ENCODE data around the gene LRP5. TPM values are rescaled to one million over a fixed set of nuclear protein-coding genes. Genes with fewer than 3 reads are reported as not detected.
A peak's percentile ranks its signal among the peaks of the same experiment; 100 is the strongest.
"Not testable (repeated sequence)": the region's sequence is repeated elsewhere in the genome, so short reads cannot be mapped to it uniquely, and the experiment has no call there.

LRP5 gene
- total RNA-seq, 1 donor from 2014 or later = 55.8 TPM

DNA sequence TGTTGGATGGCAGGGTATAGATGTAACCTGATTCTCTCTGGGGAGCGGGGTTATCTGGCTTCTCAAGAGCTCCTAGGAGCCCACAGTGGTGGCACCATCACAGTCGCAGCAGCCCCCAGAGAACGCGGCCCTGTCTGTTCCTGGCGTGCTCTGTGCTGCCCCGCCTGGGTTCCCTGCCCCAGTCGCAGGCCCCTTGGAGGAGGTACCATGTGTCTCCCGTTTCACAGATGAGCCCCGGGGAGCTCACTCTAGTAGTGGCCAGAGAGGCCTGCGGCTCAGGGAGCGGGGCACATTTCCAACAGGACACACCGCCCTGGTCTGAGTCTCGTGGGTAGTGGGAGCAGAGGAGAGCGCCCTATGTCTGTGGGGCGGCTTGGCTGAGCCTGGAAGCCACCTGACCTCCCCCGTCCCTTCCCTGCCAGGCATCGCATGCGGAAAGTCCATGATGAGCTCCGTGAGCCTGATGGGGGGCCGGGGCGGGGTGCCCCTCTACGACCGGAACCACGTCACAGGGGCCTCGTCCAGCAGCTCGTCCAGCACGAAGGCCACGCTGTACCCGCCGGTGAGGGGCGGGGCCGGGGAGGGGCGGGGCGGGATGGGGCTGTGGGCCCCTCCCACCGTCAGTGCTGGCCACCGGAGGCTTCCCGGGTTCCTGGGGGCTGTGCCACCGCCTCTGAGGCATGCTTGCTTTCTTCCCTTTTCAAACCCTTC, 127.1 kb downstream of the LRP5 start:
- no peak for DNase-seq (ENCODE audit: low read depth in 2 of 2)

DNA sequence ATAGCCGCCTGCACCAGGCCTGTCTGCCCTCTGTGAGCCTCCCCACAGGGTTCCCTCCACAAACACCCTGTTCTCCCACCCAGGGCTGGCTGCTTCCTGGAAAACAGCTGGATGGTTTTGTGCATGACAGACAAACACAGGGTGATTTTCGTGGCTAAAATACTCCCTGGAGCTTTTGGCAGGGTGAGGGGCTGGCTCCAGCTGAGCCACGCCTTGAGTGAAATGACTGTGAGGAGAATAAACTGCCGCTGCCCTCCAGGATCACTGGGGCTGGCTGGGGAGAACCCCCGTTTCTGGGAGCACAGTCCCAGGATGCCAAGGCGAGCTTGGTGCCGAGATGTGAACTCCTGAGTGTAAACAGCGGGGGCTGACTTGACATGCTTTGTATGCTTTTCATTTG, 127.8 kb downstream of the LRP5 start:
- no peak for DNase-seq (ENCODE audit: low read depth in 2 of 2)

DNA sequence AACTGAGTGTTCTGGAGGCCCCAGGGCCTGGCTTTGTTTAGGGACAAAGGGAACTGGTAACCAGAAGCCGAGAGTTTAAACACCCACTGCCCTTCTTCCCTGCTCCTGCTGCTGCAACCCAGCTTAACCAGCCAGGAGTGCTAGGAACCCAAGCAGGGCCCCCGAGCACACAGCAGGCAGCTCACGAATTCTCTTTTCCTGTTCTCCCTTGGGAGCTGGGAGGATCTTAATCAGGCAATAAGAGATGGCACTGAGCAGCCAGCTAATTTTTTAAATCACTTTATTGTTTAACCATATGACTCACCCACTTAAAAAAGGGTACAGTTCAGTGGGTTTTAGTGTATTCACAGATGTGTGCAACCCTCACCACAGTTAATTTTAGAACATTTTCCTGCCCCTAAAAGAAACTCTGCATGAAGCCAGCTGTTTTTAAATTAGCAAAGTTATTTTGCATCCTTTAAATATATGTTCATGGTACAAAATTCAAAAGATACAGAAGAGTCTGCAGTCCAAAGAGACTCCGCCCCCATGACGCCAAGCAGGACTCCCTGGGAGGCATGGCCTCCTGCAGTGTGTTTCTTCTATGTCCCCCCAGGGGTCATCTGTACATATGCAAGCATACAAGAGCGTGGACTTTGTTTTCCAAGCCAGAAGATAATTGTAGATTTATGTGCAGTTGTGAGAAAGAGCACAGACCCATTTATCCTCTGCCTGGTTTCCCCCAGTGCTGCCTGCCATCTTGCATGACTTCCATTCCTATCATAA, 129.3 kb downstream of the LRP5 start:
- no peak for DNase-seq (ENCODE audit: low read depth in 2 of 2)

DNA sequence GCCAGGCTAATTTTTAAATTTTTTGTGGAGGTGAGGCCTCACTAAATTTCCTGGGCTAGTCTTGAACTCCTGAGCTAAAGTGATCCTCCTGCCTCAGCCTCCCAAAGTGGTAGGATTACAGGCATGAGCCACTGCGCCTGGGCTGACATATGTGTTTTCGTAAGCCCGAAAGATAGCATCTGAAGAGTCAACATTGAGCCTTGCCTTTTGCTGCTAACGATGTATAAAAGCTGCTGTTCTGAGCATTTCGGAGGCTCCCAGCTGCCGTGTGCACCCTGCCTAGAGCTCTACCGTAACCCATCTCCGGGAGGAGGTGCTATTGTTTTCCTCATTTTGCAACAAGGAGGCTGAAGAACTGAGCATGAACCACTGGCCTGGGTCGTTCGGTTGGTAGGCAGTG, 130.0 kb downstream of the LRP5 start:
- no peak for DNase-seq (ENCODE audit: low read depth in 2 of 2)

DNA sequence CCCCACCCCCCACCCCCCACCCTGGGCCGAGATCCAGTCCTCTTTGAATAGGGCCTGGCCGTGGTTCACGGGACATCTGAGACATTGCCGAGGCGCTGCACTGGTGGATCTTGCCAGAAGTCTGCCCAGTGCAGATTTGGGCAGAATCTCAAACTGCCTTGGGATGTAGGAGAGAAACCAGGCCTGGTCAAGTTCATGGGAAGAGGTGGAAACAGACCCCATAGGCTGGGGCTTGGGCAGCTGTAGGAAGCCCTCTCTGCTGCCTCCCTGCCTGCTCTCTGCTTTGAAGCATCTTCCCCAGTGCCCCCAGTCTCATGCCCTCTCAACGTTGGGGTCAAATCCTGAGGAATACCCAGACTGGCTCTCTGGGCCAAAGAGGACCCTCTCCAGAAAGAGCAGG, 132.2 kb downstream of the LRP5 start:
- no peak for DNase-seq (ENCODE audit: low read depth in 2 of 2)

DNA sequence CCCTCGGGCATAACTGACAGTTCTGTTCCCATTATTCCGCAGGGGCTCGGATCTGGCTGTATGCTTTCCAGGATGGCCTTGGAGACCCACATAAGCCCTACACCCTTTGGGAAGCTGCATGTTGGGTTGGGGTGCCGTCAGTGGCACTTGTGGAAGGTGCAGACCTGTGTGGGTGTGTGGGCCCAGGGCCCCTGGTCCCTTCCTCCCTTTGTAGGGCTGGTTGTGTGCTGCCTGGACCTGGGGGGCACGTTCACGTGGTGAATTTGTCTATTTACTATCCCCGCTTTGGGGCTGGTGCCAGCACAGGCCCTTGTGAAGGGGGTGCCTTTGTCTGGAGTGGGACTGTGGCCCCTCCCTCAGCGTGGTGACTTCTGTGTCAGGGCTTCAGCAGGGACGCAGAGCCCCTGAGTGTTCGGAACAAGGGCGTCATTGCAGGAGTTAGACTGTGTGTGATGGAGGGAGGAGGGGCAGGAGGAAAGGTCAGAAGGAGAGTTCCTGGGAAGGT, 133.2 kb downstream of the LRP5 start:
- no peak for DNase-seq (ENCODE audit: low read depth in 2 of 2)

DNA sequence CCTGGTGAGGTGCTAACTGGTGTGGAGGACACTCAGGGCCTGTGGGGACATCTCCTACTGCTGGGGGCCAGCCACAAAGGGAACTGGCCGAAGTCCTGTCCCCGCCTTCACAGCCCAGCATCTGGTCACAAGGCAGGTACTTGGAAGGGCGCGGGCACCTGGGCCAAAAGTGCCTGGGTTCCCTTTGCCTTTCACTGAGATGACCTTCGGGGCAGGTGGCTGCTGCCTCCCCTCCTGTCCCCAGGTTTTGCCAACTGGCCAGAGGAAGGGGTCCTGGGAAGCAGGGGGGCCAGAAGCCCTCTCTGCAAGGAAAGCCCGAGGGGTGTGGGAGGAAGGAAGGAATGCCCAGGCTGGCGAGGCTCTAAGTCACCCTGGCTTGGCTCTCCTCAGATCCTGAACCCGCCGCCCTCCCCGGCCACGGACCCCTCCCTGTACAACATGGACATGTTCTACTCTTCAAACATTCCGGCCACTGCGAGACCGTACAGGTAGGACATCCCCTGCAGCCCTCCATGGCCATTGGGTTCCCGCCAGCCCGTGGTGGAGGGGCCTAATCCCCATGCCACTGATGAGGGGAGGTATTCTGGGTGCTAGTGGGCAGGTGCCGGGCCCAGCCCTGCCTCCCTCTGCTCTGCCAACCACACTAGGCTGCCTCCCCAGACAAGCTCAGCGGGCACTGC, 133.8 kb downstream of the LRP5 start:
- DNase-seq (ENCODE audit: low read depth in 2 of 2) = no peak

DNA sequence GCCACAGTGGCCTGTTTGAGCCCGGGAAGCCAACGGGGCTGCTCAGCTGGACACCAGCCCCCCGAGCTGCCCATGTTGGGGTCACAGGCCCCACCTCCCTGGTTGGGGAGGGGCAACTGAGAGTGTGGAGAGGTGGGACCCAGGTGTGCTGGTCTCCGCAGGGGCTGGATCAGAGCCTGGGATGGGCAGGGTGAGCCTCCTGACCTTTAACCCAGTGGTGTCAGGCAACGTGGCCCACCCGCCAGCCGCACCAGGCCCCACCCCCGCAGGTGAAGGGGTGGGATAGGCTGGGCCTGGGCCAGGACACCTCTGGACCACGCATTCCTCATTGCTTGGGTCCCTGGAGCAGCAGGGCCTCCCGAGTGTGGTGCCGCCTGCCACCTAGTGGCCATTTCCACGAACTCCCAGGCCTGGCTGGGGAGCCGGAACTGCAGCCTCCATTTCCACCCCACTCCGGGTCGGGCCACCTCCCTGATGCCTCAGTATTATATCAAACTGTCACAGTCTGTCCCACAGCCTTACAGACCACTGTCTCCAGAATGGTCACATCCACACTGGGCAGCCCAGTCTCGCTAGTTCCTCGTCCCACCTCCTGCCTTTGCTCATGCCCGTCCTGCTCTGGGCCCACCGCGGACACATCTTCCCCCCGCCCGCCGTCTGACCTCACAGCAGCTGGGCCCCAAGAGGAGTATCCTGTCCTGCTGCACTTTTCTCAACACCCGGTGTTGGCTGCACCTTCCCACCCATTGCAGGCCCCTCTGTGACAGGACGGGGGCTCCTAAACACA, 134.8 kb downstream of the LRP5 start:
- peak; percentile 39 to 74 for DNase-seq (ENCODE audit: low read depth in 2 of 2)

DNA sequence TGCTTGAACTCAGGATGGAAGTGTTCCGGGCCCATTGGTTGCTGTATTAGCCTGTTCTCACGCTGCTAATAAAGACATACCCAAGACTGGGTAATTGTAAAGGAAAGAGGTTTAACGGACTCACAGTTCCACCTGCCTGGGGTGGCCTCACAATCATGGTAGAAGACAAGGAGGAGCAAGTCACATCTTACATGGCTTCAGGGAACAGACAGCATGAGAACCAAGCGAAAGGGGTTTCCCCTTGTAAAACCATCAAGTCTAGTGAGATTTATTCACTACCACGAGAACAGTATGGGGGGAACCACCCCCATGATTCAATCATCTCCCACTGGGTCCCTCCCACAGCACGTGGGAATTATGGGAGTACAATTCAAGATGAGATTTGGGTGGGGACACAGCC, 135.5 kb downstream of the LRP5 start:
- DNase-seq (ENCODE audit: low read depth in 2 of 2) = not testable (repeated sequence)

DNA sequence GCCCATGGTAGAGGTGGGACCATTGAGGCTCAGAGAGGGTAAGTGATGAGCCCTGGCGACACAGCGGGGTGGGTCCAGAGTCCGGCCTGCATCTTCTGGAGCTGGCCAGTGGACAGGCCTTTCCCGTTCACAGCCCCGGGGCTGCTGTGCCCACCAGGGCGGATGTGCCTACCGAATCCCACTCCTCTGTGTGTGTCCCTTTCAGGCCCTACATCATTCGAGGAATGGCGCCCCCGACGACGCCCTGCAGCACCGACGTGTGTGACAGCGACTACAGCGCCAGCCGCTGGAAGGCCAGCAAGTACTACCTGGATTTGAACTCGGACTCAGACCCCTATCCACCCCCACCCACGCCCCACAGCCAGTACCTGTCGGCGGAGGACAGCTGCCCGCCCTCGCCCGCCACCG, 136.2 kb downstream of the LRP5 start:
- DNase-seq (ENCODE audit: low read depth in 2 of 2) = no peak

DNA sequence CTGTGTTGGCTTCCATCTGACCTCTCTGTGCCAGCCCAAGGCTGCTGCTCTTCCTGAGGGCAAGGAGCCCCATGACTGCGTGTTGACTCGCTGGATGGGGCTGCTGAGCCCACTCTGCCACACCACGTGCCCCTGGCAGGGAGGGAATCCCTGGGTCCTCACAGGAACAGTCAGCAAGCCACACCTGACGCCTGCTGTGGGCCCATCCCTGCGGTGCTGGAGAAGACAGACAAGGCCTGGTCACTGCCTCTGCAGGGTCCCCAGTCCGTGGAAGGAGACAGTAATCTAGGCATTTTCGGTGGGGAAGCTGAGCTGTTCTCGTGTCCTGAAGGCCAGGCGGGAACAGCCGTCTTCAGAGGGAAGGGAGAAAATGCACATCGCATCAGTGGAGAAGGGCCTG, 137.6 kb downstream of the LRP5 start:
- DNase-seq (ENCODE audit: low read depth in 2 of 2) = no peak

DNA sequence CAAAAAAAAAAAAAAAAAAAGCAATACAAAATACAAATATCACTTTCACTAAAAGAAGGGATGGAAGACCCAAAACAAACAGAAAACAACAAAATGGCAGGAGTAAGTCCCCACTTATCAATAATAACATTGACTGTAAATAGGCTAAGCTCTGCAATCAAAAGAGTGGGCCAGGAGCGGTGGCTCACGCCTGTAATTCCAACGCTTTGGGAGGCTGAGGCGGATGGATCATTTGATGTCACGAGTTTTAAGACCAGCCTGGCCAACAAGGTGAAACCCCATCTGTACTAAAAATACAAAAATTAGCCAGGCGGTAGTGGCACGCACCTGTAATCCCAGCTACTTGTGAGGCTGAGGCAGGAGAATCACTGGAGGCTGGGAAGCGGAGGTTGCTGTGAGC, 138.3 kb downstream of the LRP5 start:
- no peak for DNase-seq (ENCODE audit: low read depth in 2 of 2)

DNA sequence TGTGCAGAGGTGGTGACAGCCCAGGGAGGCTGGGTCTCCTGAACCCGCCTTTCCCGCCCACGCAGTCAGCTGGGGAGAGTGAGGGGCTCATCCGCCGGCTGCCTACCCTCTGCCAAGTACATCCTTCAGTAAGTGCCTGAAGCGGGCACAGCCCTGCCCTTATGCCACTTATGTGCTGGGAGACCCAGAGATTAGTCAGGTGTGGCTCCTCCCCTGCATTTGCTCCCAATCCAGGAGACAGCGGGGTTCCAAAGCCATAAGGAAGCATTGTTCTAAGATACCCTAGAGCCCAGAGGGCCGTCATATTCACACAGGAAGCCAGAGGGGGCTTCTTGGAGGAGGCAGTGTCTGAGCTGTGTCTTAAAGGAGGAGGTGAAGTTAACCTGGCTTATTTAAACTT, 142.4 kb downstream of the LRP5 start:
- DNase-seq (ENCODE audit: low read depth in 2 of 2) = no peak

DNA sequence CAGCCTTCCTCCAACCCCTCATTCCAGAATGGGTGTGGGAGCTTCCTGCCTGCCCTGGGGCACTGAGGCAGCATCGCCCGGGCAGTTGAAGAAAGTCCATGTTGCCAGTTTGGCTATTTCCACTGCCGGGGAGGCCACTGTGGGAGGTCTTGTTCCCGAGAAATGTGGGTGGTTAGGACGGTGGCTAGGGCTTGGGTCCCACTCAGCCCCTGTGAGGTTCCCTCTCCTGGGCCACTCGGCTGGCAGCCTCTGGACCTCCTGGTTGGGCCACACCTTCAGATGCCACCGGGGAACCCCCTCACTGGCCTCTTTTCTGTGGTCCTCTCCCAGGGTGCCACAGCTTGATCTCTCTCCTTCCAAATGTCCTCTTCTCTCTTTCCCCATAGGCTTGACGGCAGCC, 143.1 kb downstream of the LRP5 start:
- no peak for DNase-seq (ENCODE audit: low read depth in 2 of 2)

DNA sequence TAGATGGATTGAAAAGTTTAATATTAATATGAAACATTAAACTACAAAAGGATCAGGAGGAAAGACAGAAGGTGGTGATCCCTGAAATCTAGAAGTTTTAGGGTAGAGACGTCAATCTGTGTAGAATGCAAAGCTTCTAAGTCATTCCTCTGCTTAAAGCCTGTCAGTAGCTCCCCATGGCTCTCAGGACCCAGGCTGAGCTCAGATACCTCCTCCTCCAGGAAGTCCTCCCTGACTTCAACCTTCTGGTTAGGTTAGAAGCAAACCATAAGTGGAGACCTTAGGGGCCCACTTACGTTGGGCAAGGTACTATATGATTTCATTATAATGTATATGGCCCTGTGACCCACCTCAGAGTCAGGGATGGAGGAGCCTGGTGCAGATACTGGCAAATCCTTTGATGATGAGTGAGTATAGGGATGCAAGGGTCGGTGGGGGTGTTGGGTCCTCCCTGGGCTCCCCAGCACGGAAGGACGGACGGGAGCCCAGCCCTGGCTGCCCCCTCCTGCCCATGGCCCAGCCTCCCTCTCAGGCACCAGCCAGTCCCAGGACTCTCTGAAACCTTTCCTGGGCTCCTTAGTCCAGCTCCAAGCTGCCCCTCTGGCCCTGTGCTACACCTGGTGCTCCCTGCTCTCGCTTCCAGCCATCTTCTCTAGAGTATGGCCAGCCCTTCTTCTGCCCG, 145.0 kb downstream of the LRP5 start:
- DNase-seq (ENCODE audit: low read depth in 2 of 2) = no peak

DNA sequence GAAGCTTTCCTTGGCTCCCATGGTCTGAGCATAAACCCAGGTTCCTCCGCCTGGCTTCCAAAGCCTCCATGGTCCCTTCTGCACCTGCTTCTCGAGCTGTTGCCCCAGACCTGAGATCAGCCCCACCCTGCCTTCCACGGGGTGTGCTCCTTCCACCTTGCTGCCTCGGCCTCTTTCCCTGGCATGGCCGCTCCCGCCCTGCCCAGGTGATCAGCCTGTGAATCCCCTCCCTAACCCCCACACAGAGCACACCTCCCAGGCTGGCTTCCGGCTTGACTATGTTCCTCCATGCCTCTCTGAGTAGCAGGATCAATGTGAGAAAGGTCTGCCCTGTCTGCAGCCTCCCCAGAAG, 145.5 kb downstream of the LRP5 start:
- DNase-seq (ENCODE audit: low read depth in 2 of 2) = no peak

DNA sequence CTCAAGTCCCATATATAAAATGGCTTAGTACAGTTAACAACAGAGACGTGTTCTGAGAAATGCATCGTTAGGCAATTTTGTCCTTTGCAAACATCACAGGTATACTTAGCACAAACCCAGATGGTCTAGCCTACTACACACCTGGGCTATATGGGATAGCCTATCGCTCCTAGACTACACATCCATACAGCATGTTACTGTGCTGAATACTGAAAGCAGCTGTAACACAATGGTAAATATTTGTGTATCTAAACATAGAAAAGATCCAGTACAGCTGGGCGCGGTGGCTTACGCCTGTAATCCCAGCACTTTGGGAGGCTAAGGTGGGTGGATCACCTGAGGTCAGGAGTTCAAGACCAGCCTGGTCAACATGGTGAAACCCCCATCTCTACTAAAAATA, 145.9 kb downstream of the LRP5 start:
- DNase-seq (ENCODE audit: low read depth in 2 of 2) = not testable (repeated sequence)

DNA sequence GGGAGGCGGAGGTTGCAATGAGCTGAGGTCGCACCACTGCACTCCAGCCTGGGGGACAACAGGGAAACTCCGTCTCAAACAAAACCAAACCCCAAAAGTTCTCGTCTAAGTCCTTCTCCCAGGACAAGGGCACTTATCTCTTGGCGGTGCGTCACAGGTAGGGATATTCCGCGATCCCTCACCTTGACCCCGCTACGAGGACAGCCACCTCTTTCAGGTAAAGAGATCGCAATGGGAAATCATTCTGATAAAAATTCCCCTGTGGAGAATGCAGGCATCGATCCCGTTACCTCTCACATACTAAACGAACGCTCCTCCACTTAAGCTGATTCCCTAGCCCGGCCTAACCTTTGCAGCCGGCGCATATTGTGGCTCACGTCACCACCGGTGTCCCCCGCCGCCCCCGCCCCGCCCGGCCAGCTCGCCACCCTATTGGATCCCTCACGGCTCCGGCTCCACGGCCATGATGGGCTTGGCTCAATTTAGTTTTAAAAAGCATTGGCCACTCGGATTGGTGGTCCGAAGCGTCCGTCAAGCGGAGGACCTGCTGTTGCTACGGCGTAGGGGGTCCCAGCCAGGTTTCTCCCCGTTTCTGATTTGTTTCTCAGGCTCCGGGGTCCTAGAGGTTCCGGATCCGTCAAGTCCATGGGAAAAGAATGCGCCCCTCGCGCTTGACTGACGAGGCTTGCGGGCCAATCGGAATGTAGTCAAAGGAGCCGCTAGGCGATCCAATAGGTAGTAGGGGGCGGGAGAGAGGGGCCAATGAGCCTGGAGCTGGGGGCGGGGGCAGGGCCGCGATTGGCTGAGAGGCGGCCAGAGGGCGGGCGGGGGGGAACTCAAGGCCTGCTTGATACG, 147.7 kb downstream of the LRP5 start:
- DNase-seq (ENCODE audit: low read depth in 2 of 2) = peak; percentile 99

DNA sequence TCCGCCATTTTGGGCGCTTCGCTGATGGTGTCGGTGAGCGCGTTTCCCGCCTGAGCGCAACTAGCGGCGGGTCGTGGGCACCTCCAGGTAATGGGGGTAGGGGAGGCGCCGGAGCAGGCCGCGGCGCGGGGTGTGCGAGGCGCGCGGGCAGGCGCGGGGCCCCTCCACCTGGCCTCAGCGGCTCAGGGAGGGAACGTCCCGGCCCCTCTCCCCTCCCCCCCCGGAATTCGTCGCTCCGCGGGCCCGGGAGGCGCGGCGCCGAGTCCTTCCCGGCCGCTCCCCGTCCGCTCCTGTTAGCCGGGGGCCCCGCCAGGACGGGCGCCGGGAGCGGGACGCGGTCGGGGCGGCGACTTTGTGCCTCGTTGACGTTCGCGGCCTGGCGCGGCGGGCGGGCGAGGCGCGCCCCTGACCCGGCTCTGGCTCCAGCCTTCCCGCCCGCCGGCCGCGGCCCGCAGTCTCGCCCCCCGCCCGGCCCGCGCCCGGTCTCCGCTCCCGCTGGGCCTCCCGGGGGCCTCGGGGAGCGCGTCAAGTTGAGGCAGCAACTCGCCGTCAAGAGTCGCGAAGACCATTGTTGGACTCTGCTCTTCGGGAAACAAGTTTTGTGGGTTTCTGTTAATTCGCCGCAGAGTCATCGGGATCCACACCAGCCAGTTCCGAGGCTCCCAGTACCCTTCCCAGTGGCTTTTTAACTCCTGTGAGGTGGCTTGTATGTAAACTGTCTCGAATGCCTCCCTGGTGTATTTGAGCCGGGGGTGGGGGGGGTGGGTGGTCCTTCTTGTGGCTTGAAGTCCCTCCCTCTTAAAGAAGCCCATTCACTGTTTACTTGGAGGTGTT, 148.6 kb downstream of the LRP5 start, which contains the start of gene PPP6R3:
PPP6R3 (plus strand) TSS at position 12 of the 834 bp plus-strand sequence. CDS start 76,913 bp downstream, outside the sequence.
- peak in 1 of 2 donors; percentile 61 for DNase-seq (ENCODE audit: low read depth in 2 of 2)

All from dermis microvascular lymphatic vessel endothelial cell (primary cell).